HG03378 (cell line): ENCODE measurements around the gene ENDOD1.
"Not testable (repeated sequence)": the region's sequence is repeated elsewhere in the genome, so short reads cannot be mapped to it uniquely, and the experiment has no call there.

Experiments used
- ATAC-seq: cut with Tn5 transposase; IDR thresholded peaks from one replicate; pipeline ENCODE4 v1.9.1; 2021; ENCODE audit warnings: mild to moderate bottlenecking, moderate library complexity; ENCODE audit not compliant: unreplicated experiment

The ENDOD1 gene

GRCh38 chr11:95100856-95101507 is 11.3 kb downstream of the ENDOD1 start:
- no peak for ATAC-seq

- no peak for ATAC-seq
These were observed 12.3 kb downstream of the ENDOD1 start for GRCh38 chr11:95101935-95102334.

DNA sequence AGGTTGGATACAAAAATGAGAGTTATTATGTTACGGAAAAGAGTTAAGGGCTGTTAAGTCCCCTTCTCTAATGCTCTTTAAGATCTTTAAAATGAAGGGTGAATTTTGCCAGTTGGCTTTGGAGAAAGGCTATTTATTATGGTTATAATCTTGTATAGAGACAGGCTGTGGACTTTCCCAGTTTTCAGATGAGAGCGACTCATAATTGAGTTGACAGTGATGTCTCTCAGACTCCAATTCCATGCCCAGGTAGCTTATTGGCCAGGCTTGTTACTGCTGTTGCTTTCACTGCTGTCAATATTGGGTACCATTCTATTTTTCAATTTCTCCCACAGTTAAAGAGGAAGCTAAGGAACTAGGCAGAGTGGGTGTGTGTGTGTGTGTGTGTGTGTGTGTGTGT is 13.1 kb downstream of the ENDOD1 start:
- ATAC-seq = no peak

- no peak for ATAC-seq
These were observed 14.1 kb downstream of the ENDOD1 start for GRCh38 chr11:95103701-95104100.

- ATAC-seq = no peak
These were observed 14.6 kb downstream of the ENDOD1 start for GRCh38 chr11:95104121-95104830.

DNA sequence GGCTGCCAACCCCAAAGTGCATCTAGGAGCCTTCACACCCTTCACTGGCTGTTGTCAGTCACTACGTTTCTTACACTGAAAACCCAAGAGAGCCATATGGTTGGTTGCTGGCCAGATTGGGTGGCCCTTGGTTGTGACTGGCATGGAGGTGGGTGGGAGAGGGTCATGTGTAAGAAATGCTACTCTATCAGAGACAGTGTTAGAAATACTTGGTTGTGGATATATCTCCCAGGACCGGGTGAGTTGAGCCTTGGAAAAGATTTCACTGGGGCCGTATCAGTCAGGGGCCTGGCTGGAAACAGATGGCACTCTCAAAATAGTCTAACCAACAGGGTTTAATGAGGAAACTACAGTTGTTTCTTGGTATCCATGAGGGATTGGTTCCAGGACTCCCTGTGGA is 15.2 kb downstream of the ENDOD1 start:
- ATAC-seq = no peak

DNA sequence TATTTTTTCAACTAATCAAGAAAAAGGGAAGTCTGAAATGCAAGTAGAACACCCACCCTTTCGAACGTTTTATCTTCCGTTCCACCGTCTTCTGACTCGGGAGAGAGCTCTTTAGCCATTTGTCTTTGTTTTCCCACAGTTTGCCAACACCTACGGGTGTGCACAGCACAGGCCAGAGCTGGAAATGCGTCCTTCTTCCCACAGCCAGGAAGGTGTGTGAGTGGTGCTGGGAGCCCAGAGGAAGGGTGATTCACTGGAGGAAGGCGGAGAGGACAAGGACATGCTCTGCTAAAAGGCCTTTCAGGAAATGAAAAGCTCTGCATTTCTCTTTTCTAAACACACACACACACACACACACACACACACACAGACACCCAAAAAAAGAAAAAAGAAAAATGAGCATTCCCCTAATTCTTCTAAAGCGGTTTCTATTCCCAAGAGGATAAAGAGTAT is 18.5 kb downstream of the ENDOD1 start:
- no peak for ATAC-seq

- ATAC-seq = no peak
These were observed 19.3 kb downstream of the ENDOD1 start for GRCh38 chr11:95108671-95109551.

GRCh38 chr11:95111471-95111870 is 21.8 kb downstream of the ENDOD1 start:
- ATAC-seq = not testable (repeated sequence)

DNA sequence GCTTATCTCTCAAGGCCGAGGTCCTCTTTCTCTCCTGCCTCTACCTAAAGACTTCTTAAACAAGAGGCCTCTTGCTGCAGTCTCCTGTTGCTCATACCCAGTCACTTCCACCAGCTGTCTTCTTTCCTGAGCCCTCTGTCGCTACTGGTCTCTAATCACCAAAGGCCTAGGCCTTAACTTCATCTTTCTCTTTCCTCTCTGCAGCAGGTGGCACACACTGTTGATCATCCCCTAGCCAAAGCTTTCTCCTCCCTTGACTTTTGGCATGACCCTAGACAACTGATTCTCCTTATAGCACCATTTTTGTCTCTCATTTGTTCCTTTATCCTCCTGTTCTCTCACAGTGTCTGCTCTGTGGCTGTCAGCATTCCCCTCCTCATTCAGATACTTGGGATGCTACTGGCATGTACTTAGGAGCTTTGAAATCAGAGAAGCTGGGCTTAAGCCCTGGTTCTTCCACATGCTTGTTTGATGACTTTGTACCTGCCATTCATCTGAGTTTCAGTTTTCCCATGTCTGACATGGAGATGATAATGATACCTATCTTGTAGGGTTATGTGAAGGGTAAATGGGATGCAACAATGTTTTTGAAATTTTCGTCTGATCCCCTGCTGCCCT is 22.4 kb downstream of the ENDOD1 start:
- ATAC-seq = no peak

DNA sequence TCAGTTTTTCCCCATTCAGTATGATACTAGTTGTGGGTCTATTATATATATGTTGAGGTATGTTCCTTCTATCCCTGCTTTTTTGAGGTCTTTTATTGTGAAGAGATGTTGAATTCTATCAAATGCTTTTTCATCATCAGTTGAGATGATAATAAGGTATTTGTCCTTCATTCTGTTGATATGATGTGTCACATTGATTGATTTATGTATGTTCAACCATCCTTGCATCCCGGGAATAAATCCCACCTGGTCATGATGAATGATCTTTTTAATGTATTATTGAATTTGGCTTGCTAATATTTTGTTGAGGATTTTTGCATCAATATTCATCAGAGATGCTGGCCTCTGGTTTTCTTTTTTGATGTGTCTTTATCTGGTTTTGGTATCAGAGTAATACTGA is 26.0 kb downstream of the ENDOD1 start:
- ATAC-seq = no peak

GRCh38 chr11:95119361-95120060 is 29.9 kb downstream of the ENDOD1 start:
- ATAC-seq = no peak

DNA sequence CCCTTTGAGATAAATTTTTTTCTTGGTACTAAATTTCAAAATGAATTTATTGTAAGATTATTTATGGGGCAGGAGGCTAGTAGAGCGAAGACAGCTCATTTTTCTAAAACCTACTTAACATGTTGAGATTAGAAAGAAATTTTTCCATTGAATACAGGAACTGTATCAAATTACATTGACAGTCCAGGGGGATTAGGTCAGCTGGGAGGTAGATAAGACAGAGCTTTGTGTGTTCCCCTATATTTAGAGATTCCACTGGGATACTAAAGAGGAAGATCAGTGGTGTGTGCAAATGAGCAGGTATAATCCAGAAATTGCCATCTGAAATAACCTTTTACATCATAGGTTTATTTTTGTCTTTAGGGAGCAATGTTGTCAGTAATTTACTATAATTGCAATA is 32.1 kb downstream of the ENDOD1 start:
- no peak for ATAC-seq

GRCh38 chr11:95123556-95123955 is 33.9 kb downstream of the ENDOD1 start:
- no peak for ATAC-seq

DNA sequence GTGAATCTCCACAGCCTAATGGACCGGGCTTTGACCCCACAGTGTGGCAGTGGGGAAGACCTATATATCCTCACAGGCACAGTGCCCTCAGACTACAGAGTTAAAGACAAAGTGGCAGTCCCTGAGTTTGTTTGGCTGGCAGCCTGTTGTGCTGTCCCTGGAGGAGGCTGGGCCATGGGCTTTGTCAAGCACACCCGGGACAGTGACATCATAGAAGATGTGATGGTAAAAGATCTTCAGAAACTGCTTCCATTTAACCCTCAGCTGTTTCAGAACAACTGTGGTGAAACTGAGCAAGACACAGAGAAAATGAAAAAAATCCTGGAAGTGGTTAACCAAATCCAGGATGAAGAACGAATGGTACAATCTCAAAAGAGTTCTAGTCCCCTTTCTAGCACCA is 39.0 kb downstream of the ENDOD1 start:
- ATAC-seq = no peak

GRCh38 chr11:95132956-95133355 is 43.3 kb downstream of the ENDOD1 start:
- no peak for ATAC-seq

GRCh38 chr11:95134491-95134890 is 44.8 kb downstream of the ENDOD1 start:
- ATAC-seq = no peak

- ATAC-seq = no peak
These were observed 45.5 kb downstream of the ENDOD1 start for GRCh38 chr11:95135155-95135554.

- ATAC-seq = no peak
These were observed 46.2 kb downstream of the ENDOD1 start for GRCh38 chr11:95135880-95136279.

DNA sequence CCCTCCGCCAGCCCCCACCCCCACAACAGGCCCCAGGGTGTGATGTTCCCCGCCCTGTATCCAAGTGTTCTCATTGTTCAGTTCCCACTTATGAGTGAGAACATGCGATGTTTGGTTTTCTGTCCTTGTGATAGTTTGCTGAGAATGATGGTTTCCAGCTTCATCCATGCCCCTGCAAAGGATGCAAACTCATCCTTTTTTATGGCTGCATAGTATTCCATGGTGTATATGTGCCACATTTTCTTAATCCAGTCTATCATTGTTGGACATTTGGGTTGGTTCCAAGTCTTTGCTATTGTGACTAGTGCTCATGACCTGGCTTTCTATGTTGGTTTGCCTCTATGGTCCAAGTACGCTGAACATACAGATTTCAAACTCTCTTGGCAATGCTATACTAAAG is 47.1 kb downstream of the ENDOD1 start:
- not testable (repeated sequence) for ATAC-seq

DNA sequence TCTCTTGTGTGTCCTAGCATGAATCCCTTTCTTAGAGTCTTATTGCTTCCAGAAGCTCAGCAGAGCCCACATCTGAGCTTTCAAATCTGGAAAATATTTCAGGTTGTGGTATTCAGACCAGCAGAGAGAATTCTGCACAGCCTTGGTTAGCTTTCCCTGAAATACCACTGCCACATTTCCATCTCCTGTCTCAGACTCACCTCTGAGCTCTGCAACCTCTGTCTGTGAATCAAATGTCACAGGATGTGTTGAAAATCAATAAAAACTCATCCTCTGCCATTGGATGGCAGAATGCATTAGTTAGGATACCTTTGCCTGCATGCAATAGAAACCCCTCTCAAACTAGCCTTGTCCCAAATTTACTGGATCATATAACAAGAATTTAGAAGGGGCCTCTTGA is 47.7 kb downstream of the ENDOD1 start:
- no peak for ATAC-seq
